ENCODE measurements around the gene NDUFS5.
"Not testable (repeated sequence)": the region's sequence is repeated elsewhere in the genome, so short reads cannot be mapped to it uniquely, and the experiment has no call there.

The NDUFS5 gene

GRCh38 chr1:39065542-39065941, 39.4 kb downstream of the NDUFS5 start:
- no peak for DNase-seq

- DNase-seq = not testable (repeated sequence)
Observed at GRCh38 chr1:39068227-39068626, 42.1 kb downstream of the NDUFS5 start.

GRCh38 chr1:39071557-39071956, 45.4 kb downstream of the NDUFS5 start:
- not testable (repeated sequence) for DNase-seq

- DNase-seq = no peak
Observed at GRCh38 chr1:39076127-39076798, 50.1 kb downstream of the NDUFS5 start.

GRCh38 chr1:39076799-39077148, 50.6 kb downstream of the NDUFS5 start:
- no peak for DNase-seq

- no peak for DNase-seq
Observed at GRCh38 chr1:39080269-39080826, 54.2 kb downstream of the NDUFS5 start.

GRCh38 chr1:39080831-39081270, 54.7 kb downstream of the NDUFS5 start:
- DNase-seq = no peak

GRCh38 chr1:39081271-39082009, 55.3 kb downstream of the NDUFS5 start:
- DNase-seq = peak; percentile 65

GRCh38 chr1:39082010-39082799, 56.1 kb downstream of the NDUFS5 start:
- DNase-seq = no peak

- DNase-seq = no peak
Observed at GRCh38 chr1:39082811-39083576, 56.8 kb downstream of the NDUFS5 start.

- no peak for DNase-seq
Observed at GRCh38 chr1:39084191-39084590, 58.0 kb downstream of the NDUFS5 start.
